HUDEP-2 (cell line): ENCODE results near the gene PROS1.
"Not testable (repeated sequence)": the region's sequence is repeated elsewhere in the genome, so short reads cannot be mapped to it uniquely, and the experiment has no call there.

Source experiments
- DNase-seq, 76 experiments: peaks; one replicate each; lab custom pipeline; 2025; ENCODE audit not compliant: unreplicated experiment in 76 of 76; lab: John Stamatoyannopoulos, UW

PROS1 gene

DNA sequence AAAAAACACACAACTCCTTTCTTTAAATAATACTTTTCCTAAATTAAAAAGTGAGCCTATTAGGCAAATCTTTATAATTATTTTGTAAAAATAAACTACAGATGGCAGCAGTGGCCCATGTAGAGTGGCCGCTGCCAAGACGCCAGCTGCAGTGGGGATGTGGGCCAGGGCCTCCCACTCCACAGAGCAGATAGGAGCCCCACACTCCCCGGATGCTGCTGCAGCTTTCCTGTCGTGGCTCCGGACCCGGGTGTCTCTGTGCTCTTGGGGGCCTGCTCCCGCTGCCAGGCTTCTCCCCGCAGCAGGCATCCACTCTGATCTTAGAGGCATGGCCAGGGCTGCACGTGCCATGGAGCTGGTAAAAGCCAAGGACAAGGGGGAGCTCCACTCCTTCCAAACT is 67.5 kb downstream of the PROS1 start:
- no peak for DNase-seq

DNA sequence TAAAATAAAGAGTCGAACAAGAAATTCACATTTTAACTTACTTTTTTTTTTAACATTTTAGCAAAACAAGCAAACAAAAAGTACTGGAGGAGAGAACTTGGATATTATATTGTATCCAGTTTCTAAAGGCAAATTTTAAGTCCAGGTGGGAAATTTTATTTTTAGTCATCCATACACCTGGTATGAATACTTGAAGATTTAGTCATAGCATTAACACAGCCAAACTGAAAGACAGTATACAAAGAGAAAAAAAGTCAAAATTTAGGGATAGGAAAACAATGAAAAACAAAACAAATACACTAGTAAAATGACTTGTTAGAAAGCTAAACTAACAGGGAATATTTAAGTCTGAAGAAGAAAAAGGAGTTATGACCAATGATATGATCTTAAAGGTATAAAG is 69.1 kb downstream of the PROS1 start:
- no peak for DNase-seq

DNA sequence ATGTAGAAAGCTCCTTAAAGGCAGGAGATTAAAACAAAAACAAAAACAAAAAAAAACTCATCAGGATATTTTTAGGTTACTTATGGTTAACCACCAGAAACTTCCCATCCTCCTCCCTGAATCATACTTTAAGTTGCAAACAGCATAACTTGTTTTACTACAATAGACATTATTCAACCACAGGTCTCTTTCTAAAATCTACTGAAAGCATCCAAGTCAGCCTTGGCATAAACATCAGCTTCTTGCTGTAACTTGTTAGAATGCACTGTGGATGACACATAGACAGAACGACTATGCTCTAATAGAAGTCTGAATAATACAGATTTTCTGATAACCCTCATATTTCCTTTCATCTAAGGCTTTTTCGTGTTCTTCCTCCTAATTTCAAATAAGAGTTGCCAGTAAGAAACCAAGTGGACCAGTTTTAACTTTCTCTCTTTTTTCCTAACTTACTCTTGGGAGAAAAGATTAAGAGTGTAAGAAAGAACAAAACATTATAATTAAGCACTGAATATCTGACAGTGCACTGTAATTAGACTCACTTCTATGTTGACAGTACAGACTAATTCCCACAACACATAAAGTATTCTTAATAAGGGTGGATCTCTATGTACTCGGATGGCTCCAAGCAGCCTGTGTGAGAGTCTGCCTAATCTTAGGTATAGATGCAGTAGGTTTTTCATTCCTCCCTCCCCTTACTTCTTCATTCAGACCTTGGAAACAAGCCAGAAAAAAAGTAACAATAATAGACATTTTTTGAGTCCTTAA is 95.3 kb downstream of the PROS1 start:
- DNase-seq = not testable (repeated sequence)

DNA sequence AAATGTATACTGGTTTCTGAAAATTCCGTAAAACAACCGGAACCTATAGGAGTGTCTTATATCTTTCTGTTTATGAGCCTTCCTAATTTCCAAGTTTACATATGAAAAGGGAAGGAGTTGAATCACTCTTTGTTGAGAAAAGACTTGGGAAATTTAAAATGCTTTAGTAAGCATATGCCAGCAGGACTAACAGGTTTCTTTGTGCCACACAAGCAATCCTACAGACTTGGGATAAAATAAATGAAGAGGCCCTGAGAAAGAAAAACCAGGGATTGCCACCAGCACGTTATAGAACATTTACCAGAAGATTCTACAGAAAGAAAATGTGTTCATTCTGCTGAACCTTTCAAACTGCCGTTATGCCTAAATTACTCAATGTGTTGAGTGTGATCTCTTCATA is 96.3 kb downstream of the PROS1 start:
- DNase-seq = not testable (repeated sequence)

DNA sequence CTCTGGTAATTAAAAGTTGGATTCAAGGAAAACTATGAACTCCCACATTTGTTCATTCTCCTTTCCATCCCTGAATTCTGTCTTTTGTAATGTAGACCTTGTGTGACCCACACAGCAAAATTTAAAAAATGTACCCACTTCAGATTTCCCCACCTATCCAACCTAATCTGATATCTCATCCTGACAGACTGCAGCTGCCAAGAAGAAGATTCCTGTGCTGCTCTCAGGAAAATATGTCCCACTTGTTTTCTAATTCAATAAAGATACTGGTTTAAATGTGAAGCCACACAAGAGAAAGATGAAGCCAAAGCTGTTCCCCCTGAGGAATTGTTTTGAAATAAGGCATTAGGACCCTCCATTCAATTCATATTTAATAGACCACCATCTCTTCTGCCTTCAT is 100.3 kb downstream of the PROS1 start:
- not testable (repeated sequence) for DNase-seq

DNA sequence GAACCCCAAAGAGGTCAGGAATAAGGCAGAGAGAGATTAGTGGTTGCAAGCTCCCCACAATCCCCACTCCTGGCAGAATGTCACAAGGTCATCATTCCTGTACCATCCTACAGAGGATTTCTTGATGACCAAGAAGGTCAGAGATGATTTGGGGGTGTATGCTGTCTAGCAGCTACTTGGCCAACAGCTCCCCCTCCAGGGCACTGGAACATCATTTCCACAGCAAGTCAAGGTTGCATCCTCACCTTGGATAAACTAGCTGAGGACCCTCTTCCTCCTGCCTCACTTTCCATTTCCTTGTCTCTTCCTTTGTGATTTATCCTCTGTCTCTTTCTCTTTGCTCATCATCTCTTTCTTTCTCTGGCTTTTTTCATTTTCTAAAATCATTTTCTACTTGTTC is 106.3 kb downstream of the PROS1 start:
- DNase-seq = peak in 1 of 76 experiments; percentile 2

DNA sequence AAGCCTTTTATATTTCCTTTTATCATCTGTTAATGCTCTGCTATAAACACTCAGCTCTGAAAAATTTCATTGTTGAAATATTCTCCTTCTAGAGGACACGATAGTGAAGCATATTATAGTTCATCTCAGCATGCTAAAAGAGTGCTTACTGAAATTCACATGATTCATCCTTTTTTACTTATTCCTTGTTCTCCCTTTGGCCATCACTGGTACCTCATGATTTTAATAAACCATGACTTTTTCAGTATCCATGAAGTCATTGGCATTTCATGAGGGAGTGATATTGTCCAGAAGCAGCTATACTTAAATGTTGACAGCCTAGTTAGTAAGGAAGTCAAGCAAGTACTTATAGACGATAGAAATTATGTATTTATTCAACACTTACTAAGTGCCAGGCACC is 112.7 kb downstream of the PROS1 start:
- no peak for DNase-seq

DNA sequence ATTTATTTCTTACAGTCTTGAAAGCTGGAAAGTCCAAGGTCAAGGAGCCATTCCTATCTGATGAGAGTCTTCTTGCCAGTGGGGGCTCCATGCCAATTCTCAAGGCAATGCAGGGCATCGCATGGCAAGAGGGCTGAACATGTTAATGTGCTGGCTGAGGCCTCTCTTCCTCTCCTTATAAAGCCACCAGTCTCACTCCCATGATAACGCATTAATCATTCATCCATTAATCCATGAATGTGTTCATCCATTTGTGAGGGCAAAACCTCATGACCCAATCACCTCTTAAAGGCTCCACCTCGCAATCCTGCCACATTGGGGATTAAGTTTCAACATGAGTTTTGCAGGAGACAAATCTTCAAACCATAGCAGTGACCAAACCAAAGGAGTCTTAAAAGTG is 118.3 kb downstream of the PROS1 start:
- DNase-seq = no peak

DNA sequence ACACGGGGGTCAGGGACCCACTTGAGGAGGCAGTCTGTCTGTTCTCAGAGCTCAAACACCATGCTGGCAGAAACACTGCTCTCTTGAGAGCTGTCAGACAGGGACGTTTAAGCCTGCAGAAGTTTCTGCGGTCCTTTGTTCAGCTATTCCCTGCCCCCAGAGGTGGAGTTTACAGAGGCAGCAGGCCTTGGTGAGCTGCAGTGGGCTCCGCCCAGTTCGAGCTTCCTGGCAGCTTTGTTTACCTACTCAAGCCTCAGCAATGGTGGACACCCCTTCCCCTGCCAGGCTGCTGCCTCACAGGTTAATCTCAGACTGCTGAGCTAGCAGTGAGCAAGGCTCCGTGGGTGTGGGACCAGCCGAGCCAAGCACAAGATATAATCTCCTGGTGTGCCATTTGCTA is 121.5 kb downstream of the PROS1 start:
- not testable (repeated sequence) for DNase-seq

DNA sequence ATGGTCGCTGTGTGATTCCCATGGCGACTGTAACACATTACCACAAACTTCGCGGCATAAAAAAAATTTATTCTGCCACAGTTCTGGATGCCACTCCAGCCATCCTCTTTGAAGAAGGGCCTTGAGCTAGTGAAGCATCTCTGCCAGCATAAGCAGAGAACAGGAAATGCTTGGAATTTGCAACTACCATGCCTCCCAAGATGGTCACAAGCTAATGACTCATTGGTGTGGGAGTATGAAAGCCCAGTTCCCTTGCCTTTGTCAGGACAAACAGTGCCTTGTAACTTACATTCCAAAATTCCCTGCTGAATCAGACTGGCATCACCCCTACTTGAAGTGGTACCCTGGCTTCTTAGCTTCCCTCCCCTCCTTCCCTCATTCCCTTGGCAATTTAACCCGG is 129.7 kb downstream of the PROS1 start:
- no peak for DNase-seq

DNA sequence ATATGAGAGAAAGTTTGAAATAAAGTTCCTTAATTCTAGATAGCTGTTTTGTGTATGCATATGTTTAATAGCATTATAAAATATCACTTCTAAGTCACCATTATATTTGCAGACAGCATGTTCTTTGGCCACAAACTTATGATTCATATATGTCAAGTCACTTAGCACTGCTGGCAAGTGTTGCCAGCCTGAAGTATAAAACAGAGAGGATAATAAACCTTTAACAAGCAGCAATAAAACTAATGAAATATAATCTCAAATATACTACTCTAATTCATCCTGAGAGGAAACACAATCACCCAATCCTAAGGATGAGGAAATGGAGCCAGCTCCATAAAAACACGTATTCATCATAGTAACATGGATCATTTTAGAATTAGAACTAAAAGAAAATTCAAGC is 134.5 kb downstream of the PROS1 start:
- DNase-seq = not testable (repeated sequence)
